ENCODE results near the gene LRRFIP2.

DNA sequence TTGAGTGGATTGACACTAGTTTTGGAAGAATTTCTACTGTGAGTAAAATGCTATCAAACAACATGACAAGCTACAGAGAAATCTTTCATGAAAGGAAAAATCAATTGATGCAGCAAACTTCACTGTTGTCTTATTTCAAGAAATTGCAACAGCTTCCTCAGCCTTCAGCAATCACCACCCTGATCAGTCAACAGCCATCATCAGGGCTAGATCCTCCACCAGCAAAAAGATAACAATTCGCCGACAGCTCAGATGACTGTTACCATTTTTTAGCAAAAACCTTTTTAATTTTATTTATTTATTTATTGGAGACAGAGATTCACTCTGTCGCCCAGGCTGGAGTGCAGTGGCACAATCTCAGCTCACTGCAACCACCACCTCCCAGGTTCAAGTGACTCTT, 137.0 kb downstream of the LRRFIP2 start:
- TF ChIP-seq CTCF (IDR thresholded peaks at IDR 0.05; ENCODE audit: insufficient read depth, low read depth, low read length) (no peak), EZH2 (IDR thresholded peaks at IDR 0.05; ENCODE audit: insufficient read depth, low read length) (no peak)
